NCI-H2081 treated with DMSO at 0.1 percent for 48 hours (cell line): ENCODE results near the gene CLDN15.
"Not testable (repeated sequence)": the region's sequence is repeated elsewhere in the genome, so short reads cannot be mapped to it uniquely, and the experiment has no call there.

Source experiments
- DNase-seq: peaks from one replicate; lab custom pipeline; 2025; lab: John Stamatoyannopoulos, UW

The CLDN15 gene

GRCh38 chr7:101199522-101199921, 38.1 kb downstream of the CLDN15 start:
- DNase-seq = not testable (repeated sequence)

GRCh38 chr7:101198476-101198875, 39.1 kb downstream of the CLDN15 start:
- no peak for DNase-seq

GRCh38 chr7:101197991-101198390, 39.6 kb downstream of the CLDN15 start:
- no peak for DNase-seq

GRCh38 chr7:101195884-101196283, 41.7 kb downstream of the CLDN15 start:
- no peak for DNase-seq

GRCh38 chr7:101189109-101189508, 48.5 kb downstream of the CLDN15 start:
- no peak for DNase-seq

- no peak for DNase-seq
Measured at GRCh38 chr7:101186844-101187428, 50.7 kb downstream of the CLDN15 start.

- no peak for DNase-seq
Measured at GRCh38 chr7:101186194-101186593, 51.4 kb downstream of the CLDN15 start.

- no peak for DNase-seq
Measured at GRCh38 chr7:101185258-101185839, 52.3 kb downstream of the CLDN15 start.
